ENCODE measurements around the gene UBFD1.
"Not testable (repeated sequence)": the region's sequence is repeated elsewhere in the genome, so short reads cannot be mapped to it uniquely, and the experiment has no call there.

The UBFD1 gene

GRCh38 chr16:23570992-23571632 lies 13.6 kb downstream of the UBFD1 start:
- DNase-seq = no peak

GRCh38 chr16:23571895-23572294 lies 14.4 kb downstream of the UBFD1 start:
- DNase-seq = no peak

- DNase-seq = no peak
These were observed 14.9 kb downstream of the UBFD1 start for GRCh38 chr16:23572394-23572793.

GRCh38 chr16:23573817-23574216 lies 16.3 kb downstream of the UBFD1 start:
- no peak for DNase-seq

GRCh38 chr16:23575834-23576233 lies 18.3 kb downstream of the UBFD1 start:
- DNase-seq = no peak

- no peak for DNase-seq
These were observed 20.0 kb downstream of the UBFD1 start for GRCh38 chr16:23577493-23577892.

- no peak for DNase-seq
These were observed 20.7 kb downstream of the UBFD1 start for GRCh38 chr16:23578101-23578830.

GRCh38 chr16:23579371-23579770 lies 21.8 kb downstream of the UBFD1 start:
- DNase-seq = no peak

GRCh38 chr16:23580391-23580790 lies 22.9 kb downstream of the UBFD1 start:
- no peak for DNase-seq

GRCh38 chr16:23581764-23582163 lies 24.2 kb downstream of the UBFD1 start:
- DNase-seq = no peak

- not testable (repeated sequence) for DNase-seq
These were observed 25.7 kb downstream of the UBFD1 start for GRCh38 chr16:23583271-23583670.

- DNase-seq = no peak
These were observed 26.9 kb downstream of the UBFD1 start for GRCh38 chr16:23584186-23585076.

- DNase-seq = no peak
These were observed 30.2 kb downstream of the UBFD1 start for GRCh38 chr16:23587726-23588125.

- DNase-seq = no peak
These were observed 32.7 kb downstream of the UBFD1 start for GRCh38 chr16:23590181-23590580.

- DNase-seq = no peak
These were observed 36.7 kb downstream of the UBFD1 start for GRCh38 chr16:23594186-23594585.

- DNase-seq = no peak
These were observed 37.9 kb downstream of the UBFD1 start for GRCh38 chr16:23595246-23595950.

GRCh38 chr16:23595951-23596720 lies 38.6 kb downstream of the UBFD1 start, which contains the start of gene NDUFAB1:
Gene NDUFAB1 (minus strand): TSS chr16:23596316. CDS start chr16:23596290, 26 bp downstream.
- peak; percentile 86 to 88 for DNase-seq

- DNase-seq = no peak
These were observed 39.7 kb downstream of the UBFD1 start for GRCh38 chr16:23597003-23597756.

GRCh38 chr16:23607726-23608125 lies 50.2 kb downstream of the UBFD1 start:
- no peak for DNase-seq

GRCh38 chr16:23608194-23608593 lies 50.7 kb downstream of the UBFD1 start:
- no peak for DNase-seq

- no peak for DNase-seq
These were observed 52.4 kb downstream of the UBFD1 start for GRCh38 chr16:23609929-23610328.

All from activated CD4-positive, alpha-beta T cell treated with anti-CD3 and anti-CD28 coated beads, Interleukin-2, amount 50 U/mL, for 4 hours (primary cell).